Lower lobe of right lung (tissue), 2 donors: ENCODE results near the gene KRTAP1-1. TPM values are rescaled to one million over a fixed set of nuclear protein-coding genes. Genes with fewer than 3 reads are reported as not detected.

Experiments used
- ATAC-seq, 2 donors: fragments of 200-7000 bp; cut with Tn5 transposase; one replicate each; pipeline ENCODE4 v1.9.1; 2020 to 2022; ENCODE audit warnings: mild to moderate bottlenecking in 2 of 2, moderate library complexity in 2 of 2
- DNase-seq: peaks from one replicate; pipeline ENCODE4 v3.0.0-alpha.2; 2020
- H3K27ac ChIP-seq: fragments of 200-600 bp; one replicate; pipeline ENCODE4 v1.8.0; 2022
- H3K27me3 ChIP-seq: fragments of 200-600 bp; one replicate; pipeline ENCODE4 v1.8.0; 2022; ENCODE audit warnings: low read depth
- H3K36me3 ChIP-seq: fragments of 200-600 bp; one replicate; pipeline ENCODE4 v1.8.0; 2022; ENCODE audit warnings: mild to moderate bottlenecking
- H3K4me1 ChIP-seq: fragments of 200-600 bp; one replicate; pipeline ENCODE4 v1.8.0; 2022
- H3K4me3 ChIP-seq: fragments of 200-600 bp; one replicate; pipeline ENCODE4 v1.8.0; 2022; ENCODE audit warnings: mild to moderate bottlenecking
- H3K9me3 ChIP-seq: fragments of 200-600 bp; one replicate; pipeline ENCODE4 v1.8.0; 2022
- CTCF ChIP-seq: fragments of 200-600 bp; IDR thresholded peaks from one replicate; pipeline ENCODE4 v1.8.0; 2022; ENCODE audit warnings: antibody characterized with exemption, mild to moderate bottlenecking
- intact Hi-C: fragments of 100-400 bp; cut with DNase I; formaldehyde crosslinking; loops from one replicate; pipeline ENCODE4 v1.11.0; 2022
- total RNA-seq: library from RNA; stranded (reverse); fragmentation: NEBNext Ultra II Directional; extraction: Animal tissue kit (Norgen Biotek cat#: 25700); gene quantifications from one replicate; pipeline ENCODE4 v1.2.1, GENCODE V29; 2021
- donor health status: DM: no; HTN: yes; CAD: no; lungs with severe emphysema.

Gene KRTAP1-1
- total RNA-seq, 1 donor from 2014 or later = not detected

DNA sequence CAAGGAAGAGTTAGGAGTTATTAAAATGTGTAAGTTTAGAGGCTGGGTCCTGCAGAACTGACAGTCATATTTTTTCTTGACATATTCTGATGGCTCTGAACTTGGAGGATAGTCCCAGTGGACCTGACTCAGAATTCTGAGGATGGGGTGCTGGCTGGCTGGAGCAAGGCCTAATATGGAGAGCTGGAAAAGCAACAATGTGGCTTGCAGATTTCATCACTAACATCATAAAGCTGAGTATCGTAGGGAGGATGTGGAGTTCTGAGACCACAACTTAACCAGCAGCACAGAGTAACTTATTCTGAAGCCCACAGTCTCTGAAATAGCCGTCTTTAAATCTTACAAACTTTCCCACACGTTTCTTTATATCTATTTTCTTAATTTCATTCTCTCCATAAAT is 16.6 kb downstream of the KRTAP1-1 start:
- DNase-seq (no peak), ATAC-seq (no peak)
- Histone ChIP-seq H3K4me3 (no peak overlapping the region), H3K9me3 (no peaks in the 10 kb centered on the region), H3K4me1 (no peaks in the 10 kb centered on the region), H3K27me3 (no peaks in the 10 kb centered on the region), H3K27ac (no peak overlapping the region), H3K36me3 (no peaks in the 10 kb centered on the region)
- no peak for TF ChIP-seq CTCF
- intact Hi-C loops = no loop called here

- no peak for DNase-seq
- Histone ChIP-seq H3K36me3 (no peaks in the 10 kb centered on the region), H3K4me3 (no peak overlapping the region), H3K27ac (no peak overlapping the region), H3K27me3 (no peaks in the 10 kb centered on the region), H3K4me1 (no peaks in the 10 kb centered on the region), H3K9me3 (no peaks in the 10 kb centered on the region)
- no peak for TF ChIP-seq CTCF
- ATAC-seq = no peak
- intact Hi-C loops = no loop called here
These were observed 20.9 kb downstream of the KRTAP1-1 start for GRCh38 chr17:41020336-41020735.

GRCh38 chr17:41019415-41019814 is 21.8 kb downstream of the KRTAP1-1 start:
- Histone ChIP-seq H3K27ac (no peak overlapping the region), H3K9me3 (no peaks in the 10 kb centered on the region), H3K27me3 (no peaks in the 10 kb centered on the region), H3K4me3 (no peak overlapping the region), H3K4me1 (no peaks in the 10 kb centered on the region), H3K36me3 (no peaks in the 10 kb centered on the region)
- no peak for TF ChIP-seq CTCF
- intact Hi-C loops = no loop called here
- DNase-seq = no peak
- ATAC-seq = no peak

- intact Hi-C loops = no loop called here
- no peak for DNase-seq
- Histone ChIP-seq H3K27ac (no peak overlapping the region), H3K9me3 (no peaks in the 10 kb centered on the region), H3K36me3 (no peaks in the 10 kb centered on the region), H3K4me1 (no peaks in the 10 kb centered on the region), H3K27me3 (no peaks in the 10 kb centered on the region), H3K4me3 (no peak overlapping the region)
- no peak for TF ChIP-seq CTCF
- no peak for ATAC-seq
These were observed 22.7 kb downstream of the KRTAP1-1 start for GRCh38 chr17:41018541-41018940.

- Histone ChIP-seq H3K27me3 (no peaks in the 10 kb centered on the region), H3K27ac (no peak overlapping the region), H3K4me3 (no peak overlapping the region), H3K4me1 (no peaks in the 10 kb centered on the region), H3K9me3 (no peaks in the 10 kb centered on the region), H3K36me3 (no peaks in the 10 kb centered on the region)
- DNase-seq (no peak), ATAC-seq (no peak)
- intact Hi-C loops = no loop called here
- TF ChIP-seq CTCF = no peak
These were observed 24.6 kb downstream of the KRTAP1-1 start for GRCh38 chr17:41016578-41017215.
